Chondrocyte (in vitro differentiated cells): ENCODE data around the gene PWP2. TPM values are rescaled to one million over a fixed set of nuclear protein-coding genes. Genes with fewer than 3 reads are reported as not detected.
"Not testable (repeated sequence)": the region's sequence is repeated elsewhere in the genome, so short reads cannot be mapped to it uniquely, and the experiment has no call there.

Experiments used
- DNase-seq: peaks from one replicate; pipeline ENCODE4 v3.0.0; 2021; ENCODE audit warnings: mixed read lengths, low spot score
- H3K27ac Mint-ChIP-seq: one replicate; pipeline ENCODE4 v1.8.0; 2021; ENCODE audit warnings: mild to moderate bottlenecking, moderate library complexity, mixed read lengths; ENCODE audit not compliant: unreplicated experiment
- H3K27me3 Mint-ChIP-seq: 2 replicates; pipeline ENCODE4 v1.8.0; 2021; ENCODE audit warnings: low read depth, mixed read lengths
- H3K36me3 Mint-ChIP-seq: 2 replicates; pipeline ENCODE4 v1.8.0; 2021; ENCODE audit warnings: low read depth, mixed read lengths
- H3K4me1 Mint-ChIP-seq: 2 replicates; pipeline ENCODE4 v1.8.0; 2021; ENCODE audit warnings: low read depth, mild to moderate bottlenecking, mixed read lengths
- H3K4me3 Mint-ChIP-seq: one replicate; pipeline ENCODE4 v1.8.0; 2021; ENCODE audit warnings: mild to moderate bottlenecking, moderate library complexity, mixed read lengths; ENCODE audit not compliant: unreplicated experiment
- H3K9me3 Mint-ChIP-seq: 2 replicates; pipeline ENCODE4 v1.8.0; 2021; ENCODE audit warnings: low read depth, mixed read lengths
- total RNA-seq: library from RNA; stranded (reverse); gene quantifications from 3 replicates; pipeline ENCODE4 v1.2.1, GENCODE V29; 2021

Gene PWP2
- total RNA-seq, 1 donor from 2014 or later, result 1.9 TPM

DNA sequence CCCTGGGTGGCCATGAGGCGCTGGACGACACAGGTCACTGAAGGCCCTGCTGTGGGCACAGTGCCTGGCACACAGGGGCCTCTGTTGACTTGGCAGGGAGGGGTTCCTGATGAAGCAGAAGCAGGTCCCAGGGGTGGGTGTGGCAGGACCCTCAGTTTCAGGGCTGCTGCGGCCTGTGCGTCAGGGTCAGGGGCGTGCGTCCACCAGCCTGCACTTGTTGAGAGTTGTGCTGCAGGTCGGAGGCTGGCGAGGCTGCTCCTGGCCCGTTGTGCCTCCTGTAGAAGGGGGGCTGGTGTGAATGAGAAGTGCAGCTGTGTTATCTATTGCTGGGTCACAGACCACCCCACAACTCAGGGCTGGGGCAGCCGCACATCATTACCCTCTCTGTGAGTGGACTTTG lies 35.3 kb downstream of the PWP2 start:
- not testable (repeated sequence) for H3K4me1 Mint-ChIP-seq, H3K9me3 Mint-ChIP-seq, H3K36me3 Mint-ChIP-seq, DNase-seq, H3K4me3 Mint-ChIP-seq, H3K27ac Mint-ChIP-seq, H3K27me3 Mint-ChIP-seq

DNA sequence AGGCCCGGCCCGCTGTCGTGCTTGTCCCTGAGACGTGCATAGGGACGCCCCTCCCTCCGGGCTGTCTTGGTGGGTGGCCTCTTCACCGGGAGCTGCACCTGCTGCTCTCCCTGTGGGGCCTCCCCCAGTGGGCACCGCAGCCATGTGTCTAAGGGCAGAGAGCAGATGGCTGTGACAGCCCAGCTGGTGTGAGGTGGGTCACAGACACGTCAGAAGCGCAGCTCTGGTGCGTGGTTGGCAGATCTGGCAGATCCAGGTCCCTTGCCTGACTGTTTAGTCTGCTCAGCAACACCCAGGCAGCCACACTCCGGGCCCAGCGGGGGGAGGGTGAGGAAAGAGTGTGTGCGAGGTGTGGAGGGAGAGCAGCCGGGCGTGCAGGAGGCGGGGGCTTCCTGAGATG lies 36.2 kb downstream of the PWP2 start:
- not testable (repeated sequence) for H3K27ac Mint-ChIP-seq, H3K4me3 Mint-ChIP-seq, H3K27me3 Mint-ChIP-seq, H3K4me1 Mint-ChIP-seq, H3K36me3 Mint-ChIP-seq, H3K9me3 Mint-ChIP-seq, DNase-seq

DNA sequence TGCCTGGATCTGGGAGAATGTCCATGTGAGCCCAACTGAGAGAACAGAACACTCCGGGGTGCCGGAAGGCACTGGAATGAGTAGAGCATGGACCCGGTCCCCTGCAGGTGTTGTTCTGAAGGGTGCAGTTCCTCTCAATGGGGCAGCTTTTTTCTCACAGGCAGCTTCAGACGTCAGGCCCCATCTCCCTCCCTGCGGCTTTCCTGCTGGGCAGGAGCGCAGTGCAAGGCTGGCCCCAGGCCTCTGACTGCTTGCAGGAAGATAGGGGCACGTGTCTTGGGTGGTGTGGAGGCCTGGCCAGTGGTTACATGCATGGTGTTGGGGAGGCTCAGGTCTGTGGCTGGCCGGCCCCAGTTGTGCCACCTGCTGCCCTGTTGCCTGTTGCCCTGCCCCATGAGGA lies 36.8 kb downstream of the PWP2 start:
- H3K27me3 Mint-ChIP-seq, H3K36me3 Mint-ChIP-seq, H3K4me3 Mint-ChIP-seq, H3K4me1 Mint-ChIP-seq, H3K9me3 Mint-ChIP-seq, H3K27ac Mint-ChIP-seq, DNase-seq: not testable (repeated sequence)

DNA sequence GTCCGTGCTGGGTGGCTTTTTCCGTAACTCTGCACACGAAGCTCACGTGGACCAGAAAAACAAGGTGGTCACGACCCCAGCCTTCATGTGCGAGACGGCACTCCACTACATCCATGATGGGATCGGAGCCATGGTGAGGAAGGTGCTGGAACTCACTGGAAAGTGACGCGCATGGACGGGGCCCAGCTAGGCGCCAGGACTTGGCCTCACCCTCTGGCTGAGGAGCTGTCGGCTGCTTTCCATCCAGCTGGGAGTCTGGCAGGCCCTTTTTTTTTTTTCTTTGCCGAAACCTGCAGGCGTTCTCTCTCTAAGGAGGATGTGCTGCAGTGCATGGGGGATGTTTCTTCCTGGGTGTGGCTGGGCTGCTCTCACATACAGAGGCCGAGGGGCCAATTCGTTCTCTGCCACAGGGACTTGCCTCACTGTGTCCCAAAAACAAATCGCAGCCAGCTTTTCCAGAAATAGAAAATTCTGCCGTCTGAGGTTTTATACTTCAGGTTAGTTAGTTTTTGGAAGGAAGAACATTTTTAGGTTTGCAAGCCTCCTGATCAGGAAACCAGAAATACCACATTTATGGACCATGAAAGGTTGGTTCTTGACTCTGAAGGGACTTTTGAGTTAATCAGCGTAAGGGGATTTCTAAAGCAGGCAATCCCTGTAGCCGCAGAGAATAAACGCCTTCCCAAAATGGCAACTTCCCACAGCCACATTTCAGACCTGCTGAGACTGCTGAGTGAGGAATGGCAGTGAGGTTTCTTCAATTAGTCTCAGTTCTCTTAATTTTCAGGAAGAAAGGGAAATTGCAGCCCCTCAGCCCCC lies 37.8 kb downstream of the PWP2 start:
- H3K36me3 Mint-ChIP-seq, H3K4me1 Mint-ChIP-seq, DNase-seq, H3K27ac Mint-ChIP-seq, H3K9me3 Mint-ChIP-seq, H3K4me3 Mint-ChIP-seq, H3K27me3 Mint-ChIP-seq: not testable (repeated sequence)

DNA sequence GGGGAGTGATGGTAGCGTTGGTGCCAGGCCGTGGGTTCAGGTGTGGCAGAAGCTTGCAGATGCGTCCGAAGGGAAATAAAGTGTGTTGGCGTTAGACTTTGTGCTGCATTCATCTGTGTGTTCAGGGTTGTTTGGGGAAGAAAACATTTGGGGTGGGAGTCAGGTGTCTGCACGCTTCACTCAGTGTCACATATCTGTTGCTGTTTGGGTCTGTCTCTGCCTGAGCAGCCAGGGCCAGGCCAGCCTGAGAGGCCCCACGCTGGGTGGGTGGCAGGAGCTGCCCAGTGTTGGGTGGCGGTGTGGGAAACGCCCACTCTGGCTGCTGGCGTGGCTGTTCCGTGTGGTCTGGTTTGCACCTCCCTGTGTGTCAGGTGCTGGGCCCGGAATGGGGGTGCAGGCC lies 38.4 kb downstream of the PWP2 start:
- not testable (repeated sequence) for H3K4me1 Mint-ChIP-seq, DNase-seq, H3K27ac Mint-ChIP-seq, H3K36me3 Mint-ChIP-seq, H3K27me3 Mint-ChIP-seq, H3K4me3 Mint-ChIP-seq, H3K9me3 Mint-ChIP-seq

DNA sequence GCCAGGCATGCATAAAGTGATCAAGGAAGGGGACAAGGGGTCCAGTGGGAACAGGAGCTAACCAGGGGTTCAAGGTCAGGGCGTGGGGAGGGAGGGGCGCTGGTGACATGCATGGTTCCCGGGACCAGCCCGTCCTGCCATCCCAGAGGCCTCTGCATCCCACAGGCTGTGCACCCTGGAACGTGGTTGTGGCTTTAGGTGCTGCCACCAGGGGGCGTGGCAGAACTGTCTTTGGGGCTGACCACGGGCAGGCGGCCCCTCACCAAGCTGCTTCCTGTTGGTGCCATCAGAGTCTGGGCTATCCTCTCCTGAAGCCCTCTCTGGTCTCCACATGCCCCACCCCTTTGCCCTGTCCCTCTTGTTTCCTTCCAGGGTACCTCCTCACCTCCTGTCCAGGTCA lies 39.9 kb downstream of the PWP2 start:
- not testable (repeated sequence) for H3K4me1 Mint-ChIP-seq, H3K4me3 Mint-ChIP-seq, H3K36me3 Mint-ChIP-seq, H3K9me3 Mint-ChIP-seq, H3K27ac Mint-ChIP-seq, DNase-seq, H3K27me3 Mint-ChIP-seq

DNA sequence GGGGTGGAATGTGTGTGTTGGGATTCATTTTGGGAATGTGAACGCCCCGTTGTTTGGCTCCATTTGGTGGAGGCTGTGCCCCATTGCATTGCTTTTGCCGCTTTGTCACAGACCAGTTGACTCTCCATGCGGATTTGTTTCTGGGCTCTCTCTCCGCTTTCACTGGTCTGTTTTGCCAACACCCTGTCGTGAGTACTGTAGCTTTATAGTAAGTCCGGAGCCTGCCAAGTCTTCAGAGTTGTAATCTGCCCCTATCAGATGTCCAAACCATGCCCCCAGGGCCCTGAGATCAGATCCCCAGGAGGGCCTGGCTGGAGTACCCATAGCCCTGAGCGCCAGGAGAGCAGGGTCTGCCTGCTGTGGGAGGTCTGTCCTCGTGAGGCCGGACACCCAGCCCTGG lies 43.1 kb downstream of the PWP2 start:
- H3K36me3 Mint-ChIP-seq, DNase-seq: not testable (repeated sequence)

DNA sequence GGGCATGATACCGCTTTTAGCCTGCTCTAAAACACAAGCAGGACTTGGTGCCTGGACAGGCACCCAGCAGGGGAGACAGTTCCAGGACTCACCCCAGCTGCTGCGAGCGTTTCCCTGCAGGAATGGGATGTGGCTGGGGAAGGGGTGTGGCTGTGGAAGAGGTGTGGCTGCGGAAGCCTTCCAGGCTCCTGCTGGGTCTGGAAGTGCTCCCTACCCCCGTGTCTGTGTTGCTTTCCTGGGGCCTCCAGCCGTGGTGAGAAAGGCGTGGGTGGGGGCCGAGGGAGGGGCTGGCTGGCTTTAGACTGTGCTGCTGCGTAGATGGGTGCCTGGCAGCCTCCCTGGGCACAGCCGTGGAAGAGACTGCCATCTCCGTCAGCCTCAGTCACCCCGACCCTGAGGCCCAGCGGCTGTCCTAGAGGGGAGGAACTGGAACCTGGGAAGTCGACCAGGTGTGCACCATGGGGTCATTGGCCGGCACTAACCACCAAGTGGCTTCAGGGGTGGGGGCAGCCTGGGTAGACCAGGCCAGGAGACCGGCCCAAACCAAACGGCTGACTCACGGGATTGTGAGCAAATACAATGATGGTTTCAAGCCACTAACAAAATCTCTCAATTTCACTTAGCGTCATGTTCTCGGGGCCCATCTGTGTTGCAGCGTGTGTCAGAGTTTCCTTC lies 46.2 kb downstream of the PWP2 start:
- not testable (repeated sequence) for DNase-seq, H3K36me3 Mint-ChIP-seq, H3K4me3 Mint-ChIP-seq, H3K9me3 Mint-ChIP-seq, H3K27me3 Mint-ChIP-seq, H3K4me1 Mint-ChIP-seq, H3K27ac Mint-ChIP-seq

More for the DNA sequence above, 43.1 kb downstream of the PWP2 start:
- H3K4me3 Mint-ChIP-seq, H3K27me3 Mint-ChIP-seq, H3K27ac Mint-ChIP-seq, H3K4me1 Mint-ChIP-seq, H3K9me3 Mint-ChIP-seq: not testable (repeated sequence)

DNA sequence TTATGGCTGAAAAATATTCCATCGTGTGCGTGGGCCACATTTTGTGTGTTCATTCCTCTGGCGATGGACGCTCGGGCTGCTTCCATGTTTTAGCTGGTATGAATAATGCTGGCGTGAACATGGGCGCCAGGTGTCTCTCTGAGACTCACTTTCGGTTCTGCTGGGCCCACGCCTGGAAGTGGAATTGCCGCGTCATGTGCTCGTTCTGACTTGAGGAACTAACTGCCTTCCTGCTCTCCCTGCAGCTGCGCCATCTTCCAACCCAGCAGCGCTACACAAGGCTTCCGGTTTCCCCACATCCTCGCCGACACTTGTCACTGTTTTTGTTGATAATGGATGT lies 46.7 kb downstream of the PWP2 start:
- H3K4me3 Mint-ChIP-seq, H3K27me3 Mint-ChIP-seq, DNase-seq, H3K36me3 Mint-ChIP-seq, H3K9me3 Mint-ChIP-seq, H3K27ac Mint-ChIP-seq, H3K4me1 Mint-ChIP-seq: not testable (repeated sequence)

DNA sequence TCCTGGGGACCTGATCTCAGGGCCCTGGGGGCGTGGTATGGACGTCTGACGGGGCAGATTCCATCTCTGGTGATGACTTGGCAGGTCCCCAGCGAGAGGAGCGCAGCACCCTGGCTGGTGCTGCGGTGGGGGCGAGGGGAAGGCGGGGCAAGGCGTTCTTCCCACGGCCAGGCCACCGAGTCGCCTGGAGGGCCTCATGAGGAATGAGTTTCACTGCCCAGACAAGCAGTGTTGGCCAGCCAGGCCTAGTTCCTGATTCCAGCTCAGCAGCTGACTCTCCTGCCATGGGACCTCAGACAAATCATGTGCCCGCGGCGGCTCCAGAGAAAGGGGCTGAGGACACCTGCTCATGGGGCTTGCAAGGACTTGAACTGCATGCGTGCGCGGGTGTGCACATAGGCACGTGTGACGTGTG lies 47.6 kb downstream of the PWP2 start:
- H3K27me3 Mint-ChIP-seq, H3K36me3 Mint-ChIP-seq, H3K4me3 Mint-ChIP-seq: not testable (repeated sequence)

DNA sequence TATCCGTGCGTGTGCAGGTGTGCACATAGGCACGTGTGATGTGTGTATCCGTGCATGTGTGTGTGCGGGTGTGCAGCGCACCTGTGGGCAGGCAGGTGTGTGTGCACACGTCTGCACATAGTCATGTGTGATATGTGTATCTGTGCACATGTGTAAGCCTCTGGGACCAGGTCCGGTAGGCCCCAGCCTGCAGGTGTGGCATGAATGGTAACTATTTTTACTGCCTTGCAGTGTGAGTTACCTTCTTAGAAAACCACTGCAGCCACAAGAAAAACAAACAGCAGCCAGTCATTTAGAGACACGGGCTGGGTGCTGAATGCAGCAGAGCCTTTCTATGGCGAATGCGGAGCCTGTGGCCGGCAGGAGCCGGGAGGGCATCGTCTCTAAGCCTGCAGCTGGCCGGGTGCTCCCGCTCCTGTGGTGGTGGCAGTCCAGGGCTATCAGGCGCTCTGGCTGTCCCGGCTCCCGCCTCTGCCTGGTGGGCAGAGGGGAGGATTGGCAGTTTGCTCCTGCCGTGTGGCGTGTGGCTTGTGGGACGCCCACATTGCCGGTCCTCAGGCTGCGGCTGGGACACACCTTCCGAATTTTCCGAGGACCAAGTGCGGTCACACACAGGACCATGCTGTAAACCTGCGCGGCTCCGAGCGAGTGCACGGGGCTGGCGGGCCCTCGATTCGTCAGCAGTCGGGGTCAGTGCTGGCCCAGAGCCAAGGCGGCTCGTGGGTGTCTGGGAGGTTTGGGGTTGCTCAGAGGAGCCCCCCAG lies 48.2 kb downstream of the PWP2 start:
- H3K36me3 Mint-ChIP-seq, H3K27me3 Mint-ChIP-seq, H3K27ac Mint-ChIP-seq, DNase-seq, H3K4me1 Mint-ChIP-seq, H3K4me3 Mint-ChIP-seq, H3K9me3 Mint-ChIP-seq: not testable (repeated sequence)

More for the DNA sequence above, 47.6 kb downstream of the PWP2 start:
- H3K4me1 Mint-ChIP-seq, H3K9me3 Mint-ChIP-seq, DNase-seq, H3K27ac Mint-ChIP-seq: not testable (repeated sequence)

DNA sequence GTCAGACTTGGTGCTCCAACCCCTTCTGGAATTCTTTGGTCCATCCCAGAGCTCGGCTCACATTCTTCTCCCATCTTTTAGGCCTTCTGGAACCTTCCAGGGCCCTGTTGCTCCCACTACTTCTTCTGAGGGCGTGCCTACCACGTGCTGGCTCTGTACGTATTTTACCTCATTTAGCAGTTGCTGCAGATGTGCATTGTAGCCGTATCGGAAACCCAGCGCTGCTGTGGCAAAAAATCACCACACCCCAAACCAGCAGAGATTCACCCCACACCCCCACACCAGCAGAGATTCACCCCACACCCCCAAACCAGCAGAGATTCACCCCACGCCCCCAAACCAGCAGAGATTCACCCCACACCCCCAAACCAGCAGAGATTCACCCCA lies 48.8 kb downstream of the PWP2 start:
- not testable (repeated sequence) for H3K27me3 Mint-ChIP-seq, H3K4me1 Mint-ChIP-seq, DNase-seq, H3K4me3 Mint-ChIP-seq, H3K27ac Mint-ChIP-seq, H3K36me3 Mint-ChIP-seq, H3K9me3 Mint-ChIP-seq
